HG02973 (cell line): ENCODE measurements around the gene CARD10.
"Not testable (repeated sequence)": the region's sequence is repeated elsewhere in the genome, so short reads cannot be mapped to it uniquely, and the experiment has no call there.

ENCODE experiments used
- ATAC-seq: cut with Tn5 transposase; IDR thresholded peaks from one replicate; pipeline ENCODE4 v1.9.1; 2021; ENCODE audit warnings: moderate library complexity; ENCODE audit not compliant: unreplicated experiment

CARD10 gene

DNA sequence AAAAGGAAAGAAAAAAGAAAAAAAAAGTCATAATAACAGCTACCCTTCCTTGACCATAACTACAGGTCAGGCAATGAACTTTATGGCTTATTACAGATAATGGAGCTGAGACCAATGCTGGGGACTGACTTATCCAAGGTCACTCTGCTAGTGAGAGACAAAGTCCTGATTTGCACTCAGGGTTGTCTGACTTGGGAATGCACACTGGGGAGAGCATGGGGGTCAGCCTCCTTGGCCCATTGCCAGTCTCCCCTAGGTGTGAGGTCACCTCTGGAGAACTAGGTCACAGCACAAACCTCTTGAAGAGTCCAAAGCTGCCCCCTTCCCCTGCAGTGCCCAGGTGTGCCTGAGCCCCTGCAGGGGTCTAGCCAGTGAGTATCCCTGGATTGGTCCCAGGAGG is 35.8 kb upstream of the CARD10 start:
- no peak for ATAC-seq

DNA sequence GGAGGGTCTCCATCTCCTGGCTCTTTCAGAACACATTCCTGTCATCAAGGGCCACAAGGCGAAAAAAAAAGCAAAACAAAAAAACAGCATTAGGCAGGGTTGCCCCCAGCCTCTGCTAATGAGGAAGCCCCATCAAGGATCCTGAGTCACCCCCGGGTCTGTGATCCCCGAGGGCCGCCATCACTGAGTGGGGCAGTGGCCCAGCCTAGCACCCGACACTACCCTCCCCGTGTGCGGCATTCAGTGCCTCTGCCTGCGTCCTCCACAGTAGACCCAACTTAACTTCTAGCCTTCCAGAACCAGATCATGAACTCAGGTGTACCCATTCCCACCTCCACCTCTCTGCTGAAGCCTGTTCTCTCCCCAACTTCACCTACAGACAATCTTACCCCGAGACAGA is 34.5 kb upstream of the CARD10 start:
- ATAC-seq, result no peak

DNA sequence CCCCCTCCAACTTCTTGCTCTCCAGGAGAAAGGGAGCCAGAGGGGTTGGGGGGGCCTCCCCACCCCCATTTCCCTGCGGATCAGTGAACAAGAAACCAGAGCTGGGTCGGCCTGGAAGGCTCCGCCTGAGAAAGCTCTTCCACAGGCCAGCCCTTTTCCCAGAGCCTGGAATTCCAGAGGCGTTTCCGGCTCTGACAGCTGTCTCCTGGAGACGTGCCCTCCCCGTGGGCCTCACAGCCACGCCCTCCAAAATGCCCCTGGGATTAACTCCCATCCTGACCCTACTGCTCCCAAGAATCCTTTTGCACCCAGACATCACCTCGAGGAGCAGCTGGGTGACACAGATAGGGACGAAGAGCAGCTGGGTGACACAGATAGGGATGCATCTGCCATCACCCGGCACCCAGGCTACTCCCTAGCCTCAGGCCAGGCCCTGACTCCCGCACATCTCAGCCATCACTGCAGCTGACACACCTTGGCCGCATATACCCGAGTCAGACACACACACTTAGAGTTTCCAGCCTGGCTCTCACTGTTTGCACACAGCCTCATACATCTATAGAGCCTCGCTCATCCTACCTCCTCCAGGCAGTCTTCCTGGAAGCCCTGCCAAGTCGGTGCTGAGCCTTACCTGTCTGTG is 33.4 kb upstream of the CARD10 start:
- ATAC-seq, result no peak

DNA sequence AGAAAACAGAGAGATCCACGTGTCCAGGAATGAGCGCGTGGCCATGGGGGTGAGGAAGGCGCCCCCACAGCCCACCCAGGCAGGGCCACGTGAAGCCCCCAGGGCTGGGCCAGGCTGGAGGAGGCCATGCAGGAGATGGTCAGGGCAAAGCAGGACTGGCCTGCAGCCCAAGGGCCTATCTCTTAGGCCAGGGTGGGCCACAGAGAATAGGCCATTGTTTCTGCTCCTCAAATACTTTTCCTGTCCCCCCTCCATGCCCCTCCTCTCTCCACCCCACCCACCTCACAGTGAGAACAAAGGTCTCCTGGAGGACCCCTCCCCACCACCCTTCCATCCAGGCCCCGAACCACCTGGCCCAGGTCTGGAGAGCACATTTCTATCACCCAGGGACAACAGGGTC is 32.8 kb upstream of the CARD10 start:
- no peak for ATAC-seq

DNA sequence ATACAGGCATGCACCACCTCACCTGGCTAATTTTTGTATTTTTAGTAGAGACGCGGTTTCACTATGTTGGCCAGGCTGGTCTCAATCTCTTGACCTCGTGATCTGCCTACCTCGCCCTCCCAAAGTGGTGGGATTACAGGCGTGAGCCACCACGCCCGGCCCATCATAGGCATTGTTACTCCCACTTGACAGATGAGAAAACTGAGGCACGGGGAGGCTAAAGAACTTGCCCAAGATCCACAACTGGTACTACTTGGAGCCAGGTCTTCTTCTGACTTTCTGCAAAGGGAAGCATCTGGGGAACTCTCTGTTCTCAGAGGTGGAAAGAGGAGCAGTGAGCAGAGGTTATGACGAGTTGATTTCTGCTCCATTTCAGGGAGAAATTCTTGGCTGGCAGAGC is 31.7 kb upstream of the CARD10 start:
- not testable (repeated sequence) for ATAC-seq

DNA sequence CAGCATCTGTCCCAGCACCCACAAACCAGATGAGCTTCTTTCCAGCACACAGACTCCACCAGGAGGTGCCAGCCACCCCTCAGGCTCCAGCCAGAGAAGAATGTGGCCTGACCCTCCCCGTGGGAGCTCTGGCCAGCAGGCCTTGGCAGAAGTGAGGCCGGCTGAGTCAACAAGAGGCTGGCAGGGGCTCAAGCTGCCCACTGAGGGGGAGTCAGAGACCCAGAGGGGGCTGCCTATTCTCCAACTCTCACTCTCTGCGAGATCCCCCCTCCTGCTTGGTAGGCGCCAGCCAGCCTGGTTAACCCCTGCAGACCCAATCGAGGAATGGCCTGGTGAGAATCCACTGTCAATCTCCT is 30.5 kb upstream of the CARD10 start:
- ATAC-seq, result no peak

DNA sequence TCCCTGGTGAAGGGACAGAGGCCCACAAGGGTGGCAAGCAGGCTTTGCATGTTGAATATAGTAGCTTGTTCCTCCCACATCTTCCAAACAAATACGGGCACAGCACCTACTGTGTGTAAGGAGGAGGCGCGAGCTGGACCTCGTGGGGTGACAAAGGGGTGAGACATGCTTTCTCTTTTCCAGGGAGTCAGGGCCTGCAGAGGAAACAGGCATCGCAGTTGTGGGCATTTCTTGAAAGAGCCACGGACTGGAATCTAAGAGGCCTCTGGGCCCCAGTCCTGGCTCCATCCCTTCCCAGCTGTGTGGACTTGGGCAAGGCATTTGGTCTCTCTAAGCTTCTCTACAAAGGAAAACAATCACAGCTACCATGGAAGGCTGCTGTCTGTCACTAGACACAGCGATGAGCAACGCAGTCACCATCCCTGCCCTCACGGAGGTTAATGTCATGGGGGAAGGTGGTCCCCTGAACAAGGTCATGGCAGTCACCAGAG is 28.1 kb upstream of the CARD10 start:
- ATAC-seq, result no peak

DNA sequence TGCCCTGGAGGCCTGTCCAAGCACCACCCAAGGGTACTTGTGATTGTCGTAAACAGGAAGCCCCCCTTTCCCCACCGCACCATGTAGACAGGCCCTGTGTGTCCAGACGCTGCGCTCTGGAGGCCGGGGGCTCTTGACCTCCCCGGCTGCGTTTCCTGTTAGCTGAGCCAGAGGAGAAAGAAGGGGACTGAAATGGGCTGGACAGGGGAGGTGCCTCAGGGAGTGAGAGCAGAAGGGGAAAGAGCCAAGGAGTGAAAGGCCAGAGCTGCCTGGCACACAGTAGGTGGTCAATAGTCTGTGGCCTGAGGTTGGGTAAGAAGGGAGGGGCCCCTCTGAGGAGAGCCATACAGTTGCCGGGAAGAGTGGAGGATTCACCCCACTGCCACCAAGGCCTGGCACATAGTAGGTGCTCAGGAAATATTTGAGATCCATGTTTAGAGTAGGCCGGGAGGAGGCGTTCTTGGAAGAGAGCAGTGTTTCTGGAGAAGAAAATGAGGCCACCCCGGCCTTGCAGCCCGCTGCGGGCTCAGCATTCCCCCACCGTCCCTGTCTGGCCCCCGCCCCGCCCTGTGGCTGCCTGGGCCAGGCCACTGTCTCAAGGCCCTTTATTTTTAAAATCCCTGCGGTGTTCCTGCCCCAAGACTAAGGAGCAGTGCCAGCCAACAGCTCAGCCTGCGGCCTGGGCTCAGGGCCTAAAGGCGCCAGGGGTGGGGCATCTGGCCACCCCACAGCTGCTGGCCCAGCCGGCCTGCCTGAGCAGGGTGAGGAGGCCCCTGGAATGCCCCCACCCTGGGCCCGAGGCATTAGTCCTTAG is 27.4 kb upstream of the CARD10 start:
- no peak for ATAC-seq

DNA sequence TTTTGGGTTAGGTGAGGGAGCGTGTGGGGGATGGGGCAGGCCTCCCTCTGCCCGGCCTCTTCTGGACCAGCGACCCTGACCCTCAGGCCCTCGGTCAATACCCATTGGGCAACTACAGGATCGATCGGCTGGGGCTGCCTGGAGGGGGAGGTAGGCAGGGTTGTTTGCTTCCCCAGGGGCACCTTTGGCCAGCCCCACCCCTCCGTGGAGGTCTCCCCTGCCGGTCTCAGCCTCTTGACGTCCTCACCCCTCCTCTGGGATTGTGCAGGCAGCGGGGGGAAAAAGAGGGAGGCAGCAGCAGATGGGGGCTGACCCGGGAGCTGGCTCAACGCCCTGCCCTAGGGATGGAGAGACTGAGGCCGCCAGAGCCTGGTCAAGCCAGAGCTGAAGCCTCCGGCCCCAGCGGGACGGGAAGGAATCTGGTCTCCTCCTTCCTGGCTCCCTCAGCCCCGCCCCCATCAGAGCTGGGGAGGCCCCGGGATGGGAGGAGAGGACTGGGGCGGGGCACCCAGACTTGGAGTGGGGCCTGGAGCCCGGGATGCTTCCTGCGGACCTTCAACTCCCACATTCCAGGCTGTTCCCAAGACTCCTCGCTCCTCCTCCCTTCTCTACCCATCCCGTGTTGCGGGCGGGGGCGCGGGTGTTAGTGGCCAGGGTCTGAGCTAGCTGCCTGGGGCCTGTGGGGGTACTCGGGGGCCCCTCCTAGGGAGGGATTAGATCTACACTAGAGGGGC is 26.7 kb upstream of the CARD10 start:
- ATAC-seq, result no peak

DNA sequence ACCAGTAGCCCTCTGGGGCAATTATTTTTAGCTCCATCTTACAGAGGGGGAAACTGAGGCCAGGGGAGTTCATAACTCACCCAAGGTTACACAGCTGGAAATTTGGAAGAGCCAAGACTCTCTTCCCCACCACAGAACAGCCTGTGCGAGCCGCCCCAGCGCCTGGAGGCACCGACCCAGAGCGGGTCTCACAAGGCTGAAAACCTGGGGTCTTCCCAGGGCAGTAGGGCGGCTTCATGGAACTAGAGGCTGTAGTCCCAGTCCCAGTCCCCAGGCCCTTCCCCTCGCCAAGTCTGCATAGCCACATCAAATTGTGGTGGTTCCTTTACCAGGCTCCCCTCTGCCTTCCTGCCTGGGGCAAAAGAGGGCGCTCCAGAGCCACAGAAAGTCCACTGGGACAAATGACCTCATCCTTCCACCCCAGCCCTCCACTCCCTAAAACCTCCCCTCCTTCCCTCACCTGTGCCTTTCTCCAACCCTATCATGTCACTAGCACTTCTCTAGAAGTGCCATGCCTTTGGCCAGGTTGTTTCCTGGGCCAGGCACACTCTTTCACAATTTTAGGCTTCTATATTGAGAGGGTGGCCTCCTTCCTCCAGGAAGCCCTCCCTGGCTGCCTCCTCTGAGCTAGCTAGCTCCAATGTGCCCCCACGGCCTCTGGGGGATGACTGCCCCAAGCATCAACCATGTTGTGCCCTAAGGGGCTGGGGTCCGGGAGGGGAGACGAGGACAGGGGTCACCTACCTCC is 25.9 kb upstream of the CARD10 start:
- ATAC-seq, result no peak

DNA sequence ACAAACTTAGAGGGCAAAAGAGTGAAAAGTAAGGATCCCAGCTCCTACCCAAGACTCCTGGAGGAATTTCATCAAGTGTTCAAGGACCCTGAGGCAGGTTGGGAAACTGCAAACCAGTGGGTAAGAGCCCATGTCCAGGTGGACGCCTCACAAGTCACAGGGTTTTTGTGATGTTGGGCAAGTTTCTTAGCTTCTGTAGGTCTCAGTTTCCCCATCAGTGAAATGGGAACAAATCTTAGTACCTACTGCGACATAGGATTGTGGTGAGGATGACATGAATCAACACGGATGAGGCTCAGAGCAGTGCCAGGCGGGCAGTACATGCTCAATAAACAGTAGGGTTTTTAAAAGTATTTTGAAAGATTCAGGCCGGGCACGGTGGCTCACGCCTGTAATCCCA is 23.7 kb upstream of the CARD10 start:
- ATAC-seq, result no peak

DNA sequence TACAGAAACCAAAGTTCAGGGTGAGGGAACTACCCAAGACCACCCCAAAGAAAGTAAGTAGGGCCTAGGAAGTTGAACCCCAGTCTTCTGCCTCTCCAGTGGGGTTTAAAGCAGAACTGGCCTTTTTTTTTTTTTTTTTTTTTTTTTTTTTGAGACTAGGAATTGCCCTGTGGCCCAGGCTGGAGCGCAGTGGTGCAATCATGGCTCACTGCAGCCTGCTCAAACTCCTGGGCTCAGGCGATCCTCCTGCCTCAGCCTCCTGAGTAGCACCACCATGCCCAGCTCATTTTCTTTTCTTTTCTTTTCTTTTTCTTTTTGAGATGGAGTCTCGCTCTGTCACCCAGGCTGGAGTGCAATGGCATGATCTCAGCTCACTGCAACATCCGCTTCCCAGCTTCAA is 23.2 kb upstream of the CARD10 start:
- ATAC-seq, result not testable (repeated sequence)

DNA sequence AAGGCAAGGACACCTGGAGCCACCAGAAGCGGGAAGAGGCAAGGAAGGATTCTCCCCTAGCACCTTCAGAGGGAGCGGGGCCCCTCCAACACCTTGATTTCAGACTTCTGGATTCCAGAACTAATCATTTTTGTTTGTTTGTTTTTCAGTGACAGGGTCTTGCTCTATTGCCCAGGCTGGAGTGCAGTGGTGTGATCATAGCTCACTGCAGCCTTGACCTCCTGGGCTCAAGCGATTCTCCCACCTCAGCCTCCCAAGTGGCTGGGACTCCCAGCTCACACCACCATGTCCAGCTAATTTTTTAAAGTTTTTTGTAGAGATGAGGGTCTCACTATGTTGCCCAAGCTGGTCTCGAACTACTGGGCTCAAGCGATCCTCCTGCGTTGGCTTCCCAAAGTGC is 20.6 kb upstream of the CARD10 start:
- ATAC-seq, result not testable (repeated sequence)

DNA sequence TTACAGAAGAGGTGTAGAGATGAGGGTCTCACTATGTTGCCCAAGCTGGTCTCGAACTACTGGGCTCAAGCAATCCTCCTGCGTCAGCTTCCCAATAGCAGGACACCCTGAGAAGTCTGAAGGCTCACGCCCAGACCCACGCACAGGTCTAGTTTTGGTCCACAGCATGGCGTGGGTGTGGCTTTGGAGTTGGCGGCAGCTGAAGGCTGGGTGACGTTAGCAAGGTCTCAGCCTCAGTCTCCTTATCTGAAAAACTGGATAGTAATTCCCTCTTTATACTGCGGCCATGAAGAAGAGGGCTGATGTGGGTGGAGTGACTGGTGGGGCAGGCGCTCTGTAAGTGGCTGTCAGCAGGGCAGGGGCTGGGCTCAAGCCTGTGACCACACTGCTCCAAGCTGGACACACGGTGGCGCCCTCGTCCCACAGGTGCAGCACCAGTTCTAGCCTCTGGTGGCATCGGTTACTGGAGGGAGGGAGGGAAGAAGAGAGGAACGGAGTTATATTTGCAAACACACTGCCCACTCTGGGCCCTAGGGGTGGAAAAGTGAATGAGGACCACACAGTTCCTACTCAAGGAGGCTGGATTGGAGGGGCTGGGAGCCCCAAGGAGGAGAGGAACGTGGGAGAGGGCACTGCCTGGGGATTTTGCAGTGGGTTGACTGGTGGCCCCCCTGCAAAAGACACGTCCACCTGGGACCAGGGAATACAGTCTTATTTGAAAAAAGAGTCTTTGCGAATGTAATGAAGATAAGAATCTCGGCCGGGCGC is 19.6 kb upstream of the CARD10 start:
- no peak for ATAC-seq

DNA sequence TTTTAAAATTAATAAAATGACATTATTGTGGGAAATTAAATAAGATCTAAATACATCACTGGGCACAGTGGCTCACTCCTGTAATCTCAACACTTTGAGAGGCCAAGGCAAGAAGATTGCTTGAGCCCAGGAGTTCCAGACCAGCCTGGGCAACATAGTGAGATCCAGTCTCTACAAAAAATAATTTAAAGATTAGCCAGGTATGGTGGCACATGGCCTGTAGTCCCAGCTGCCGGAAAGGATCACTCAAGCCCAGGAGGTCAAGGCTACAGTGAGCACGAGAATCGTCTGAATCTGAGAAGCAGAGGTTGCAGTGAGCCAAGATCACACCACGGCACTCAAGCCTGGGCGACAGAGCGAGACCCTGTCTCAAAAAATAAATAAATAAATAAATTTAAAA is 15.9 kb upstream of the CARD10 start:
- no peak for ATAC-seq

DNA sequence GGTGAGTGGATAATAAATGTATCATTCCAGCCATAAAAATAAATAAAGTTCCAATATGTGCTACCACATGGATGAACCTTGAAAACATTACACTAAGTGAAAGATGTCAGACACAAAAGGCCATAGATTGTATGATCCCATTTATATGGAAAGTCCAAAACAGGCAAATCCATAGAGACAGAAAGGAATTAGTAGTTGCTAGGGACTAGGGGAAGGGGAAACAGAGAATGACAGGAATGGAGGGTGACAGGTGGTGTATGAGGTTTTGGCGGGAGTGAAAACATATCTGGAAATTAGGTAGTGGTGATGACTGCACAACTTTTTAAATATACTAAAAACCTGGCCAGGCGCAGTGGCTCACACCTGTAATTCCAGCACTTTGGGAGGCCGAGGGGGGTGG is 15.2 kb upstream of the CARD10 start:
- no peak for ATAC-seq

DNA sequence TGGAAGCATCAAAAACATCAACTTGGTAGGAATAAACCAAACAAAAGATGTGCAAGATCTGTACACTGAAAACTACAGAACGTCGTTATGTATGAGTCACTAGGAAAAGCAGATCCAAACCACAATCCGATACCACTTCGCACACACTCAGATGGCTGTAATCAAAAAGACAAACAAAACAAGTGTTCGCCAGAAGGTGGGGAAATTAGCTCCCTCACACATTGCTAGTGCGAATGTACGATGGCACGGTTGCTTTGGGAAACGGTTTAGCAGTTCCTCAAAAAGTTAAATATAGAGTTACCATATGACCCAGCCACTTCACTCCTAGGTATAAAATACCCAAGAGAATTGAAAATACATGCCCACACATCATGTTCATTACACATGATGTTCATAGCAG is 14.8 kb upstream of the CARD10 start:
- ATAC-seq, result no peak

DNA sequence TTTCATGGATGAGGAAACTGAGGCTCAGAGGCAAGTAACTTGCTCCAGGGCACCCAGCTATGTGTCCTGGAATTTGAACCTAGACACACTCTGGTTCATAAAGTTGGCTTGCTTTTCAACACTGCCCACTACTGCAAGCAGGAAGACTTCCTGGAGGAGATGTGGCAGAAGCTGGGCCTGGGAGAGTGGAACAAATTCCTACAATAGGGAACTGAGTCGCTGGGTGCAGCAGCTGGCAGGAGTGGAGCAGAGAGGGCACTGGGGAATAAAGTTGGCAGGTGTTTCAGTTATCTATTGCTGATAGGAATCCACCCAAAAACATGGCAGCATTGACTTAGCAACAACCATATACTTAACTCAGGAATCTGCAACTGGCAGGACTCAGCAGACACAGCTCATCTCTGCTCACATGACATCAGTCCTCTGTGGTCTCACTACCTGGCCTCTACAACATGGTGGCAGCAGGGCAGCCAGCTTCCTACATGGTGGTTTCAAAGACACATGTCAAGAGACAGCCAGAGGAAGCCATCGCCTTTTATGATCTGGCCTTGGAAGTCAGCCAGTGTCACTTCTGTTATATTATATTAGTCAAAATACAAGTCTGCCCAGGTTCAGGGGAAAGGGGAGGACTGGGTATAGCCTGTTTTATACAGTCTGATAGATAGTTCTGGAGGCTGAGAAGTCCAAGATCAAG is 10.6 kb upstream of the CARD10 start:
- no peak for ATAC-seq

DNA sequence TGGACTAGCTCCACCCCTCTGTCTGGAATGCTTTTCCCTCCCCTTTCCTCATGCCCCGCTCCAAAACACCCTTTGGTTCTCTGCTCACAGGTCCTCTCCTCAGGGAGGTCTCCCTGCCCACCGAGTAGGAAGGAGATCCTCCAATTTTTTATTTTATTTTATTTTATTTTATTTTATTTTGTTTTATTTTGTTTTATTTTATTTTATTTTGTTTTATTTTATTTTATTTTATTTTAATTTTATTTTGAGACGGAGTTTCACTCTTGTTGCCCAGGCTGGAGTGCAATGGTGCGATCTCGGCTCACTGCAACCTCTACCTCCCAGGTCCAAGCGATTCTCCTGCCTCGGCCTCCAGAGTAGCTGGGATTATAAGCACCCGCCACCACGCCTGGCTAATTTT is 8.7 kb upstream of the CARD10 start:
- ATAC-seq, result not testable (repeated sequence)
